ENCODE measurements around the gene TXNRD2.

- TF ChIP-seq EZH2 (optimal IDR thresholded peaks at IDR 0.05; ENCODE audit: low read depth, low read length) (no peak), CTCF (IDR thresholded peaks at IDR 0.05; ENCODE audit: low read length) (no peak)
Measured at GRCh38 chr22:19970031-19970478, 28.4 kb upstream of the TXNRD2 start.

All from MM.1S (cell line).